Natural killer cell treated with Interleukin-12 subunit alpha and Interleukin-12 subunit beta and Interleukin-15 and Interleukin-18, amount 100 ng/mL, for 72 hours (primary cell): ENCODE results near the gene FBLN5. TPM values are rescaled to one million over a fixed set of nuclear protein-coding genes. Genes with fewer than 3 reads are reported as not detected.
A peak's percentile ranks its signal among the peaks of the same experiment; 100 is the strongest.
"Not testable (repeated sequence)": the region's sequence is repeated elsewhere in the genome, so short reads cannot be mapped to it uniquely, and the experiment has no call there.

Source experiments
- ATAC-seq, 2 donors: fragments of 150-1000 bp; cut with Tn5 transposase in 1 of 2; sonication (Bioruptor Pico), chemical (Tn5 transposase) in 1 of 2; 2 replicates each; pipeline ENCODE4 v1.10.0; 2021
- DNase-seq: peaks from one replicate; pipeline ENCODE4 v3.0.0; 2022; ENCODE audit warnings: low spot score
- H3K27ac Mint-ChIP-seq, 2 donors: 1 replicate in 1 of 2; 2 replicates in 1 of 2; pipeline ENCODE4 v1.8.0; 2022; ENCODE audit warnings: mixed read lengths in 2 of 2, mild to moderate bottlenecking in 1 of 2, moderate library complexity in 1 of 2
- H3K27me3 Mint-ChIP-seq, 2 donors: 1 replicate in 1 of 2; 2 replicates in 1 of 2; pipeline ENCODE4 v1.8.0; 2022; ENCODE audit warnings: mixed read lengths in 2 of 2
- H3K36me3 Mint-ChIP-seq: one replicate; pipeline ENCODE4 v1.8.0; 2022; ENCODE audit warnings: mixed read lengths
- H3K4me1 Mint-ChIP-seq, 2 donors: 1 replicate in 1 of 2; 2 replicates in 1 of 2; pipeline ENCODE4 v1.8.0; 2022; ENCODE audit warnings: low read depth in 2 of 2, mixed read lengths in 2 of 2, mild to moderate bottlenecking in 1 of 2
- H3K4me3 Mint-ChIP-seq: one replicate; pipeline ENCODE4 v1.8.0; 2022; ENCODE audit warnings: mixed read lengths
- H3K9me3 Mint-ChIP-seq: 2 replicates; pipeline ENCODE4 v1.8.0; 2022; ENCODE audit warnings: mixed read lengths
- total RNA-seq, 2 donors: library from RNA; stranded (reverse); gene quantifications; one replicate each; pipeline ENCODE4 v1.2.3, GENCODE V29; 2022

Gene FBLN5
- total RNA-seq, 2 donors from 2014 or later, result not detected

DNA sequence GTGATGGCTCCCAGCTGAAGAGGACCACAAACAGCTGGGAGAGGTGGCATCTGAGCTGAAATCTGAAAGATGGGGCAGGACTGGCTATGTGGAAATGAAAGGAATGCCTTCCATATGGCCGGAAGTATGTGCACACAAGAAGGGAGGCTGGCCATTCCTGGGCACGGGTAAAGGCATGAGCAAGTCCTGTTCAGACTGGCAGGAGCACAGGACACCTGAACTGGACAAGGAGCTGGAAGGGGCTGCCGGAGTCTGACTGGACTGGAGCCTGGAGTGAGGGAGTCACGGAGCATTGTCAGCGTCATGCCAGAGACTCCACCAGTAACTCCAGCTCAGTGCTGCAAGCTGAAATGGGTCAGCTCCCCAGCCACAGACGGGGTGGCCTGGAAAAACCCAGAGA lies 68.3 kb downstream of the FBLN5 start:
- ATAC-seq, result no peak
- Mint-ChIP-seq H3K4me1 (peaks cover 5 to 19% of the 10 kb centered on the region in 2 donors), H3K27me3 (no peaks in the 10 kb centered on the region)

DNA sequence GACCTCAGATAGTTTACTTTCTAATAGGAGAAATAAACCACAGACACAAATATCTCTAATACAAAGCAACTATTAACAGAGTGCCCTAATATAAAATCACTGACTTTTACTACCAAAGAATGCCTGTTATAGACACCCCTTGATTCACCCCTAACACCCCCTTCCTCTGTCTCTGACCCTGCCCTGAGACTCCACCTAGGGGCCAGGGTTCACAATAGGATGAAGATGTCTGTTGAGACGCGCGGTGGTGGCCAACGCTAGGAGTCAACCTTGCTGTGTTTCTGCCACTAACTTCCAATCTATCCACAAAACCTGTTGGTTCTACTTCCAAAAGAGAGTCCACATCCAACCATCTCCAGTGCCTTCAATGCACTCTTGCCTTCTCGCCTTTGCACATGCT lies 69.2 kb downstream of the FBLN5 start:
- H3K36me3 Mint-ChIP-seq, result no peaks in the 10 kb centered on the region
- DNase-seq (no peak), ATAC-seq (no peak)
- H3K9me3 Mint-ChIP-seq, result no peaks in the 10 kb centered on the region
- H3K27me3 Mint-ChIP-seq, result no peaks in the 10 kb centered on the region
- H3K4me3 Mint-ChIP-seq, result no peak overlapping the region
- peaks cover 14 to 25% of the 10 kb centered on the region in 2 donors for H3K4me1 Mint-ChIP-seq
- H3K27ac Mint-ChIP-seq, result no peak overlapping the region

More for the DNA sequence above, 68.3 kb downstream of the FBLN5 start:
- Mint-ChIP-seq H3K9me3 (no peaks in the 10 kb centered on the region), H3K4me3 (no peak overlapping the region), H3K36me3 (no peaks in the 10 kb centered on the region), H3K27ac (no peak overlapping the region)
- DNase-seq, result no peak

DNA sequence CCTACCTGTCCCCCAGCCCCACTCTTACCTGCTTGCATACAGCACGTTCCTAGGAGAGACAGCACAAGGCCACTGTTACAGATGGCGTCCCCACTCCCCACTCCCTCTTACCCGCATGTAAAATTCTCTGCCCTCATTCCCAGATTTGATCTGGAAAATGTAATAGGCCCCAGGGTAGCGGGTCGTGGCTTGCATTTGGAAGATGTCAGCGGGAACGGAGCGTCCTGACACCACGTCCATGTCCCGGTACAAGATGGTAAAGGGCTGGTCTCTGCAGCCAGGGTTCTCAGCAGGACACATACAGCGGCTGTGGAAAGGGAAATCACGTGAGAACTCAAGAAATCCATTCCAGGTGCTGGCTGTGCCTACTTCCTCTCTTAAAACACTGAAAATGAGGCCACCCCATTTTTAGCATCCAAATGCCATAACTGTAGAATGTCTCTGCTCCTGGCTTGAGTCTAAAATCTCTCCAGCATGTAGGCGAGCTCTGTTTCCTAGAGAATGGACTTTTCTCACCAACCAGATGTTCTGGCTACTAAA lies 70.0 kb downstream of the FBLN5 start:
- no peaks in the 10 kb centered on the region for H3K27me3 Mint-ChIP-seq
- no peaks in the 10 kb centered on the region for H3K9me3 Mint-ChIP-seq
- H3K27ac Mint-ChIP-seq, result no peak overlapping the region
- peaks cover 22 to 27% of the 10 kb centered on the region in 2 donors for H3K4me1 Mint-ChIP-seq
- no peak overlapping the region for H3K4me3 Mint-ChIP-seq
- DNase-seq (no peak), ATAC-seq (no peak)
- H3K36me3 Mint-ChIP-seq, result no peaks in the 10 kb centered on the region

DNA sequence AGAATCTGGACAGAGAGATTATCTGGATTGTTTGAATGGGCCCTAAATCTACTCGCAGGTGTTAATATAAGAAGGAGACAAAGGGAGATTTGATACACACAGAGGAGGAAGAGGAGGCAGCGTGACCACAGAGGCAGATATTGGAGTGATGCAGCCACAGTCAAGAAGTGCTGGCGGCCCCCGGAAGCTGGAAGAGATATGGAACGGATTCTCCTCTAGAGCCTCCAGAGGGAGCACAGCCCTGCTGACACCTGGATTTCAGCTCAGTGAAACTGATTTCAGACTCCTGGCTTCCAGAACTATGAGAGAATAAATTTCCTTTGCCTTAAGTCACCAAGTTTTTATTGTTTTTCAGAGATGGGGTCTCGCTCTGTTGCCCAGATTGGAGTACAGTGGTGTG lies 71.0 kb downstream of the FBLN5 start:
- Mint-ChIP-seq H3K4me3 (no peak overlapping the region), H3K9me3 (no peaks in the 10 kb centered on the region), H3K4me1 (peaks cover 30 to 32% of the 10 kb centered on the region in 2 donors), H3K27ac (no peak overlapping the region), H3K27me3 (no peaks in the 10 kb centered on the region), H3K36me3 (no peaks in the 10 kb centered on the region)
- no peak for ATAC-seq
- no peak for DNase-seq

DNA sequence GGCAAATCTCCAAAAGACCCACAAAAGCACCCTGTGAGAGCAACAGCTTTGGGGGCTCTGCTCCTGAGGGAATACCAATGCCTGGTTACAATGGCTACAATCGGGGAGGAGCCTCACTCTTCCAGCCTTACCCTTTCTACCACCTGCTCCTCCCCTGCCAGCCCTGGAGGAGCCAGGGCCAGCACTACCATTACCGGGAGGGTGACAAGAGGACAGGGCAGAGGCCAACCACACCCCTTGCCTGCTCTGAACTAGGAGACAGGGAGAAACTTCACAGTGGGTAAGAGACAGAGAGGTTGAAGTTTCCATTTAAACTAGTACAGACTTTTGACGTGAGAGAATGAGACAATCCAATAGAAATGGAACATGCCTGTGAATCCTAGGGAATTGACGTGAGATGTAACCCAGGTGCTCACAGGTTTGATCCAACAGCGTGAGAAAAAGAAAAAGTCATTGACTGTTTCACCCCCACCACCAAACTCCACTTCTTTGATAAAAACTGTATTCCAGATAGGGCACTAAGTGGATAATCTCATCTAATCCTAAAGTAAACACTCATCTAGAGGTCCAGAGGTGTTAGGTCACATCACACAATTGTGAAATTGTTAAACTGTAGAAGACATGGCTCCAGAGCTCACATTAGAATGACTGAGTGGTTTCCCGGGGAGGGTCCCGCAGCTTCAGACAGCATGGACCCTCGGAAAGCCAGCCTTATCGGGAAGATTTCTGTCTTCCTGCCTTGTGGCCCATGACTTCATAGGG lies 71.8 kb downstream of the FBLN5 start:
- DNase-seq (no peak), ATAC-seq (no peak)
- H3K4me1 Mint-ChIP-seq, result peaks cover 30 to 32% of the 10 kb centered on the region in 2 donors
- no peaks in the 10 kb centered on the region for H3K27me3 Mint-ChIP-seq
- no peaks in the 10 kb centered on the region for H3K36me3 Mint-ChIP-seq
- no peak overlapping the region for H3K4me3 Mint-ChIP-seq
- H3K27ac Mint-ChIP-seq, result no peak overlapping the region
- H3K9me3 Mint-ChIP-seq, result no peaks in the 10 kb centered on the region

GRCh38 chr14:91873471-91874415 lies 73.8 kb downstream of the FBLN5 start:
- Mint-ChIP-seq H3K4me3 (peak overlapping the region; percentile 80), H3K4me1 (peaks cover 41 to 49% of the 10 kb centered on the region in 2 donors), H3K36me3 (no peaks in the 10 kb centered on the region), H3K9me3 (no peaks in the 10 kb centered on the region), H3K27ac (peak overlapping the region; percentile 9 to 45), H3K27me3 (no peaks in the 10 kb centered on the region)
- ATAC-seq (peak; percentile 89 to 90), DNase-seq (peak; percentile 80)

GRCh38 chr14:91872517-91873470 lies 74.7 kb downstream of the FBLN5 start:
- no peaks in the 10 kb centered on the region for H3K27me3 Mint-ChIP-seq
- no peaks in the 10 kb centered on the region for H3K9me3 Mint-ChIP-seq
- ATAC-seq (peak in 1 of 2 donors; percentile 31), DNase-seq (no peak)
- H3K4me1 Mint-ChIP-seq, result peaks cover 46 to 55% of the 10 kb centered on the region in 2 donors
- peak overlapping the region; percentile 45 to 55 for H3K27ac Mint-ChIP-seq
- peak overlapping the region; percentile 80 for H3K4me3 Mint-ChIP-seq
- no peaks in the 10 kb centered on the region for H3K36me3 Mint-ChIP-seq

GRCh38 chr14:91872011-91872501 lies 75.4 kb downstream of the FBLN5 start:
- peak; percentile 37 to 47 for ATAC-seq
- no peaks in the 10 kb centered on the region for H3K36me3 Mint-ChIP-seq
- H3K27me3 Mint-ChIP-seq, result no peaks in the 10 kb centered on the region
- H3K9me3 Mint-ChIP-seq, result no peaks in the 10 kb centered on the region
- peak overlapping the region; percentile 45 to 55 for H3K27ac Mint-ChIP-seq
- peak overlapping the region; percentile 80 for H3K4me3 Mint-ChIP-seq
- H3K4me1 Mint-ChIP-seq, result peaks cover 53 to 62% of the 10 kb centered on the region in 2 donors
- no peak for DNase-seq

GRCh38 chr14:91871401-91871800 lies 76.1 kb downstream of the FBLN5 start:
- H3K27me3 Mint-ChIP-seq, ATAC-seq, H3K36me3 Mint-ChIP-seq, DNase-seq, H3K9me3 Mint-ChIP-seq, H3K27ac Mint-ChIP-seq: not testable (repeated sequence)
- Mint-ChIP-seq H3K4me3 (peak overlapping the region; percentile 11), H3K4me1 (peaks cover 60 to 69% of the 10 kb centered on the region in 2 donors)

DNA sequence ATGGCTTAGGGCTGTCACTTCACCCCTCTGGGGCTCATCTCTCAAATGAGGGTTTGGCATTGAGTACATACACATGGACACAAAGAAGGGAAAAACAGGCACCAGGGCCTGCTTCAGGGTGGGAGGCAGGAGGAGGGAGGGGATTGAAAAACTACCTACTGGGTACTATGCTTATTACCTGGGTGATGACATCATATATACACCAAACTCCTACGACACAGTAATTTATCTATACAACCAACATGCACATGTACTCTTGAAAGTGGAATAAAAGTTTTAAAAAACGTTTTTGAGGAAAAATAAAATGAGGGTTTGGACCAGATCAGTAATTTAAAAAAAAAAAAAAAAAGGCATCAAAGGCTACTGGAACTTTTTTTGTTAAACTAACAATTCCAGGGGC lies 76.6 kb downstream of the FBLN5 start:
- peak overlapping the region; percentile 69 to 74 for H3K27ac Mint-ChIP-seq

GRCh38 chr14:91870001-91870400 lies 77.5 kb downstream of the FBLN5 start:
- peak overlapping the region; percentile 69 for H3K4me3 Mint-ChIP-seq
- ATAC-seq (no peak), DNase-seq (no peak)
- H3K27me3 Mint-ChIP-seq, result no peaks in the 10 kb centered on the region
- peak overlapping the region; percentile 69 to 74 for H3K27ac Mint-ChIP-seq
- peaks cover 63 to 75% of the 10 kb centered on the region in 2 donors for H3K4me1 Mint-ChIP-seq
- H3K36me3 Mint-ChIP-seq, result no peaks in the 10 kb centered on the region
- H3K9me3 Mint-ChIP-seq, result no peaks in the 10 kb centered on the region

More for the DNA sequence above, 76.6 kb downstream of the FBLN5 start:
- Mint-ChIP-seq H3K9me3 (no peaks in the 10 kb centered on the region), H3K4me1 (peaks cover 65 to 74% of the 10 kb centered on the region in 2 donors), H3K36me3 (no peaks in the 10 kb centered on the region), H3K4me3 (peak overlapping the region; percentile 69), H3K27me3 (no peaks in the 10 kb centered on the region)
- ATAC-seq (no peak), DNase-seq (no peak)

GRCh38 chr14:91869556-91869955 lies 77.9 kb downstream of the FBLN5 start:
- Mint-ChIP-seq H3K9me3 (no peaks in the 10 kb centered on the region), H3K36me3 (no peaks in the 10 kb centered on the region), H3K4me3 (peak overlapping the region; percentile 69), H3K4me1 (peaks cover 65 to 78% of the 10 kb centered on the region in 2 donors), H3K27me3 (no peaks in the 10 kb centered on the region), H3K27ac (peak overlapping the region; percentile 69 to 74)
- DNase-seq, result no peak
- no peak for ATAC-seq
